Ureter (tissue), 1 donor: Measurements from ENCODE around the gene ACMSD. TPM values are rescaled to one million over a fixed set of nuclear protein-coding genes. Genes with fewer than 3 reads are reported as not detected.

Source experiments
- DNase-seq: peaks from one replicate; pipeline ENCODE4 v3.0.0-alpha.2; 2020; ENCODE audit warnings: low spot score
- total RNA-seq: library from RNA; stranded (reverse); gene quantifications from one replicate; pipeline ENCODE4 v1.2.4, GENCODE V29; 2023
- donor health status: DM: yes; HTN: yes; CAD: no.

The ACMSD gene
- total RNA-seq, 1 donor from 2014 or later: not detected

DNA sequence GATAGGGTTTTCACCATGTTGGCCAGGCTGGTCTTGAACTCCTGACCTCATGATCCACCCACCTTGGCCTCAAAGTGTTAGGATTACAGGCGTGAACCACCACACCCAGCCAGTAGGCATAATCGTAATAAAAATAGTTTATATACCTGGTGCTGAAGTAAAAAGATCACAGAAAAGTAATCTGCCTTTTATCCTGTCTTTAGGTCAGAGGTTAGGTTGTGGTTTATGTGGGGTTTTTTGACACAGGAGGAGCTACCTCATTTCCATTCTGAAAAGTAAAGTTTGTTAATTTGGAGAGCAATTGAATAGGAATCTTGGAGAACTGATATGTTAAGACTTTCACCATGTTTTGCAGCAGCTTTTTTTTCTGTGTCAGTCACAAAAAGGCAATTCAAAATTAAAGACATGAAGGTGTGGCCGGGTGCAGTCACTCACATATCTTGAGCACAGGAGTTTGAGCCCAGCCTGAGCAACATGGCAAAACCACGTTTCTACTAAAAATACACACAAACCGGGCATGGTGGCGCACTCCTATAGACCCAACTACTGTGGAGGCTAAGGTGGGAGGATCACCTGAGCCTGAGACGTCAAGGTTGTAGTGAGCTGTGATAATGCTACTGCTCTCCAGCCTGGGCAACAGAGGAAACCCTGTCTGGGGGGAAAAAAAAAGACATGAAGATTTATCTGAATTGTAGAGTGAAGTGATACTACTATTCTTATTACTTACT, 111.7 kb downstream of the ACMSD start:
- no peak for DNase-seq

- DNase-seq: no peak
These were observed 112.5 kb downstream of the ACMSD start for GRCh38 chr2:134950886-134951285.

Other genes starting within 250 kb of the ACMSD start
- gene TMEM163, start 119.6 kb upstream of the ACMSD start, total RNA-seq: 10.1 TPM
- gene CCNT2, start 80.2 kb downstream of the ACMSD start, total RNA-seq: 101 TPM
- gene MAP3K19, start 208.8 kb downstream of the ACMSD start, total RNA-seq: not detected
- 61.6 TPM for gene RAB3GAP1, start 213.7 kb downstream of the ACMSD start, total RNA-seq